Measurements from ENCODE around the gene SH3RF3. TPM values are rescaled to one million over a fixed set of nuclear protein-coding genes. Genes with fewer than 3 reads are reported as not detected.

The SH3RF3 gene
- total RNA-seq, 2 donors from 2014 or later: 1.3 to 5.6 TPM

DNA sequence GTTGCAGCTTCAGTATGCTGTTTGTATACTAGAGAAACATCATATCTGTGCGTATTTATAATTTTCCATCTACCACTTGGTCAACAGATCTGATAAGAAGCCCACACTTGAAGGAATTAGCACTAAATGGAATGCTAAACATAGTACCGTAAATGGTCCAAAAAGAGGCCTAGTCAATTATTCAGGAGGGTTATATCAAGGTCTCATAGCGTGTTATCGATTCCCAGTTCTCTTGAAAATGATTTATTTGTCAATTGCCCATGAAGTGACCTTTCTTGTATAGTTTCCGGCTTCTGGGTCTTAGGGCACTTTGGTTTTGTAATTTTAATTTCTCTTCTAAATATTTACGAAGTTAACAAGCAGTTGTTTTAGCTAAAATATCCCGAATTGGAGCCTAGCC is 18.4 kb downstream of the SH3RF3 start:
- ATAC-seq (peak; percentile 63), DNase-seq (no peak)
- H3K27me3 ChIP-seq: no peaks in the 10 kb centered on the region
- WGBS, 2 donors: 37 to 45% methylated on average over 7 of the region's 7 CpGs
- peak overlapping the region in 2 of 4 donors; percentile 34 to 43 for H3K27ac ChIP-seq
- peaks cover 8% of the 10 kb centered on the region for H3K4me1 ChIP-seq
- no peaks in the 10 kb centered on the region for H3K9me3 ChIP-seq
- no peak overlapping the region for H3K4me3 ChIP-seq
- TF ChIP-seq, protein P1, sequence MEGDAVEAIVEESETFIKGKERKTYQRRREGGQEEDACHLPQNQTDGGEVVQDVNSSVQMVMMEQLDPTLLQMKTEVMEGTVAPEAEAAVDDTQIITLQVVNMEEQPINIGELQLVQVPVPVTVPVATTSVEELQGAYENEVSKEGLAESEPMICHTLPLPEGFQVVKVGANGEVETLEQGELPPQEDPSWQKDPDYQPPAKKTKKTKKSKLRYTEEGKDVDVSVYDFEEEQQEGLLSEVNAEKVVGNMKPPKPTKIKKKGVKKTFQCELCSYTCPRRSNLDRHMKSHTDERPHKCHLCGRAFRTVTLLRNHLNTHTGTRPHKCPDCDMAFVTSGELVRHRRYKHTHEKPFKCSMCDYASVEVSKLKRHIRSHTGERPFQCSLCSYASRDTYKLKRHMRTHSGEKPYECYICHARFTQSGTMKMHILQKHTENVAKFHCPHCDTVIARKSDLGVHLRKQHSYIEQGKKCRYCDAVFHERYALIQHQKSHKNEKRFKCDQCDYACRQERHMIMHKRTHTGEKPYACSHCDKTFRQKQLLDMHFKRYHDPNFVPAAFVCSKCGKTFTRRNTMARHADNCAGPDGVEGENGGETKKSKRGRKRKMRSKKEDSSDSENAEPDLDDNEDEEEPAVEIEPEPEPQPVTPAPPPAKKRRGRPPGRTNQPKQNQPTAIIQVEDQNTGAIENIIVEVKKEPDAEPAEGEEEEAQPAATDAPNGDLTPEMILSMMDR (IDR thresholded peaks at IDR 0.05): no peak
- TF ChIP-seq POLR2A (IDR thresholded peaks at IDR 0.05): no peak
- intact Hi-C loops (cut with DNase I): no loop called here
- no peaks in the 10 kb centered on the region for H3K36me3 ChIP-seq (replicated peaks in 1 of 2; ENCODE audit: insufficient read depth in 1 of 2, low read depth in 2 of 2)

DNA sequence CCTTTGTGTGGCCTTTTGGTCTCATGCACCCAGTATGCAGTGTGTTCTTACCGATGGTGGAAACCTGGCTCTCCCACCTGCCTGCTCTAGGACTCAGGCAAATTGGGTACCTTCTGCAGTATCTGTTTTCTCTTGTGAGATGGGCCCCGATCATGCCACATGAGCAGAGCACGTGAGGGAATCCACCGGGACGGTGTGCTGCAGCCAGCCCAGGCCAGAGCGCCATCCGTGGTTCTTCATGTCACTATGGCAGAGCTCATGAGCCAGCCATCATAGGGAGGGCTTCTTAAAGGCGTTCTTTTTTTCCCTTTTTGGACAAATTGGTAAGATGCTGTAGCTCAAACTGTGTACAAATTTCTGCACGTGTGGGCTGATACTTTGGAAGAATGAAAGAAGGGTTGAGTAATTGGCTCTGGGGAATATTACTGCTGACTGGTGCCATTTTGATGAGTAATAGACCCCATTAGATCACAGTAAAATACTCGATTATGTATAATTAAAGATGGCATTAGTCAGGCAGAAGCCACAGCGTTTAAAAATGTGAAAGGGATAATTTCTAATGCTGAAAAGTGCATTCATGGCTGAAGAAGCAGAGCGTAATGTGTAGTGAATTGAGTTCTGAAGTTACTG is 19.2 kb downstream of the SH3RF3 start:
- no peak for TF ChIP-seq POLR2A (IDR thresholded peaks at IDR 0.05)
- TF ChIP-seq, protein P1 (IDR thresholded peaks at IDR 0.05): no peak
- no peak overlapping the region for H3K27ac ChIP-seq
- WGBS, 2 donors: 69 to 73% methylated on average over 11 to 12 of the region's 12 CpGs
- intact Hi-C loops (cut with DNase I): no loop called here
- H3K36me3 ChIP-seq (replicated peaks in 1 of 2; ENCODE audit: insufficient read depth in 1 of 2, low read depth in 2 of 2): no peaks in the 10 kb centered on the region
- H3K4me3 ChIP-seq: no peak overlapping the region
- DNase-seq (no peak), ATAC-seq (no peak)
- no peaks in the 10 kb centered on the region for H3K27me3 ChIP-seq
- peaks cover 8% of the 10 kb centered on the region for H3K4me1 ChIP-seq
- no peaks in the 10 kb centered on the region for H3K9me3 ChIP-seq

DNA sequence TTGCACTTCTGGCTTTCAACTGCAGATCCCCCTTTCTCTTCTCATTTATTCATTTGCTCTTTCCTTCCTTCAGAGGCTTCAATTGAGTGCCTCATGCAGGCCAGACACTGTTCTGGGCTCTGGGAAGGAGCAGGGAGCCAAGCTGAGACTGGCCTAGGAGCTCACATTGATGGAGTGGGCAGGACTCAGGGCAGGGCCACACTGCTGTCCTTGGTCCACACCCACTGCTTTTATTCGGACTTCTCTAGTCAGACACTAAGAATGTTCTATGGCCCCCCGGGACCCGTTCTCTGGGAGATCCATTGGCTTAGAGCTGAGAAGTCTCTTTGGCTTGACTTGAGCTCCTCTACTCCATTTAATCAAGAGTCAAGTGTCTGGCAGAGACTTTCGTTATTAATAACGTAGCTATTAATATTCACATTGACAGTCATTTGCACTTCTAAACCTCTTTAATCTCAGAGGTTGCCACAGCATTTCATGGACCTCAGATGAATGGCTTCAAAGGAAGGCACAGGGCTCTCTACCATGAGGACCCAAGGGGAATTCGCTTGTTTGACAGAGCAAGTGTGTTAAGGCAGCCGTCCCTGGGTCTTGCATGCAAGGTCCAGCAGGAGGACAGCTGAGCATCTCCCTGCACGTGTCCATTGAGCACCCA is 20.1 kb downstream of the SH3RF3 start:
- Histone ChIP-seq H3K4me3 (no peak overlapping the region), H3K36me3 (replicated peaks in 1 of 2; ENCODE audit: insufficient read depth in 1 of 2, low read depth in 2 of 2) (no peaks in the 10 kb centered on the region), H3K27ac (no peak overlapping the region), H3K9me3 (no peaks in the 10 kb centered on the region), H3K27me3 (no peaks in the 10 kb centered on the region), H3K4me1 (peaks cover 8% of the 10 kb centered on the region)
- DNase-seq (no peak), ATAC-seq (no peak)
- WGBS, 2 donors: 59 to 79% methylated on average over 7 to 8 of the region's 8 CpGs
- intact Hi-C loops (cut with DNase I): no loop called here
- TF ChIP-seq POLR2A (IDR thresholded peaks at IDR 0.05): no peak
- TF ChIP-seq, protein P1 (IDR thresholded peaks at IDR 0.05): no peak

- Histone ChIP-seq H3K27me3 (no peaks in the 10 kb centered on the region), H3K9me3 (no peaks in the 10 kb centered on the region), H3K36me3 (replicated peaks in 1 of 2; ENCODE audit: insufficient read depth in 1 of 2, low read depth in 2 of 2) (no peaks in the 10 kb centered on the region), H3K4me1 (peaks cover 8% of the 10 kb centered on the region), H3K4me3 (no peak overlapping the region), H3K27ac (no peak overlapping the region)
- no peak for TF ChIP-seq POLR2A (IDR thresholded peaks at IDR 0.05)
- TF ChIP-seq, protein P1 (IDR thresholded peaks at IDR 0.05): no peak
- WGBS, 2 donors: 59 to 75% methylated on average over 3 of the region's 3 CpGs
- intact Hi-C loops (cut with DNase I): no loop called here
- DNase-seq (no peak), ATAC-seq (no peak)
These were observed 21.6 kb downstream of the SH3RF3 start for GRCh38 chr2:109150559-109150958.

- H3K27me3 ChIP-seq: no peaks in the 10 kb centered on the region
- no peak for DNase-seq
- intact Hi-C loops (cut with DNase I): no loop called here
- no peak overlapping the region for H3K27ac ChIP-seq
- peaks cover 8% of the 10 kb centered on the region for H3K4me1 ChIP-seq
- no peak overlapping the region for H3K4me3 ChIP-seq
- WGBS, 2 donors: 75 to 79% methylated on average over 4 of the region's 4 CpGs
- no peaks in the 10 kb centered on the region for H3K9me3 ChIP-seq
- no peak for TF ChIP-seq POLR2A (IDR thresholded peaks at IDR 0.05)
- TF ChIP-seq, protein P1 (IDR thresholded peaks at IDR 0.05): no peak
- no peaks in the 10 kb centered on the region for H3K36me3 ChIP-seq (replicated peaks in 1 of 2; ENCODE audit: insufficient read depth in 1 of 2, low read depth in 2 of 2)
- ATAC-seq: no peak
These were observed 22.5 kb downstream of the SH3RF3 start for GRCh38 chr2:109151519-109151918.
